ENCODE results near the gene AP1S2.

- TF ChIP-seq CTCF (IDR thresholded peaks at IDR 0.05; ENCODE audit: borderline replicate concordance, extremely low read depth, low read length, poor library complexity, severe bottlenecking) (no peak), EZH2 (IDR thresholded peaks at IDR 0.05; ENCODE audit: borderline replicate concordance, low read depth, low read length, severe bottlenecking) (no peak)
Observed at GRCh38 chrX:15785176-15785750, 69.3 kb downstream of the AP1S2 start.

Data from DND-41 (cell line).